Natural killer cell treated with Interleukin-12 subunit alpha and Interleukin-12 subunit beta and Interleukin-15 and Interleukin-18, amount 100 ng/mL, for 72 hours (primary cell): ENCODE data around the gene PROM1. TPM values are rescaled to one million over a fixed set of nuclear protein-coding genes. Genes with fewer than 3 reads are reported as not detected.

ENCODE experiments used
- ATAC-seq, 2 donors: fragments of 150-1000 bp; cut with Tn5 transposase in 1 of 2; sonication (Bioruptor Pico), chemical (Tn5 transposase) in 1 of 2; 2 replicates each; pipeline ENCODE4 v1.10.0; 2021
- DNase-seq: peaks from one replicate; pipeline ENCODE4 v3.0.0; 2022; ENCODE audit warnings: low spot score
- H3K27ac Mint-ChIP-seq, 2 donors: 1 replicate in 1 of 2; 2 replicates in 1 of 2; pipeline ENCODE4 v1.8.0; 2022; ENCODE audit warnings: mixed read lengths in 2 of 2, mild to moderate bottlenecking in 1 of 2, moderate library complexity in 1 of 2
- H3K27me3 Mint-ChIP-seq, 2 donors: 1 replicate in 1 of 2; 2 replicates in 1 of 2; pipeline ENCODE4 v1.8.0; 2022; ENCODE audit warnings: mixed read lengths in 2 of 2
- H3K36me3 Mint-ChIP-seq: one replicate; pipeline ENCODE4 v1.8.0; 2022; ENCODE audit warnings: mixed read lengths
- H3K4me1 Mint-ChIP-seq, 2 donors: 1 replicate in 1 of 2; 2 replicates in 1 of 2; pipeline ENCODE4 v1.8.0; 2022; ENCODE audit warnings: low read depth in 2 of 2, mixed read lengths in 2 of 2, mild to moderate bottlenecking in 1 of 2
- H3K4me3 Mint-ChIP-seq: one replicate; pipeline ENCODE4 v1.8.0; 2022; ENCODE audit warnings: mixed read lengths
- H3K9me3 Mint-ChIP-seq: 2 replicates; pipeline ENCODE4 v1.8.0; 2022; ENCODE audit warnings: mixed read lengths
- total RNA-seq, 2 donors: library from RNA; stranded (reverse); gene quantifications; one replicate each; pipeline ENCODE4 v1.2.3, GENCODE V29; 2022

The PROM1 gene
- total RNA-seq, 2 donors from 2014 or later, result 0.24 to 0.92 TPM

DNA sequence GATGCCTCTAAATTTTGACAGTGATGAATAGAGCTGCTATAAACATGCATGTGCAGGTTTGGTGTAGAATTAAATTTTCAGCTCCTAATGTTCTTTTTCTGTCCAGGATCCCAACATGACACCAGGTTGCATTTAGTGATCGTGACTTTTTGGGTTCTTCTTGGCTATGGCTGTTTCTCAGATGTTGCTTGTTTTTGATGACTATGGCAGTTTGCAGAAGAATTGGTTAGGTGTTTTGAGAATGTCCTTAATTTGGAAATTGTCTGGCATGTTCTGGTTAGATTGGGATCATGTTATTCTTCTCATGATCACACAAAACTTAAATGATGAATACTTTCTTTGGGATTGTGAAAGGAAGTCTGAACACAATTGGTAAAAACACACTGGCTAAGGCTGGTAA is 141.5 kb downstream of the PROM1 start:
- no peak overlapping the region for H3K4me3 Mint-ChIP-seq
- DNase-seq (no peak), ATAC-seq (no peak)
- no peaks in the 10 kb centered on the region for H3K9me3 Mint-ChIP-seq
- peaks cover 3 to 8% of the 10 kb centered on the region in 2 donors for H3K27me3 Mint-ChIP-seq
- H3K27ac Mint-ChIP-seq, result no peak overlapping the region
- H3K4me1 Mint-ChIP-seq, result peaks cover 14 to 15% of the 10 kb centered on the region in 2 donors
- no peaks in the 10 kb centered on the region for H3K36me3 Mint-ChIP-seq

DNA sequence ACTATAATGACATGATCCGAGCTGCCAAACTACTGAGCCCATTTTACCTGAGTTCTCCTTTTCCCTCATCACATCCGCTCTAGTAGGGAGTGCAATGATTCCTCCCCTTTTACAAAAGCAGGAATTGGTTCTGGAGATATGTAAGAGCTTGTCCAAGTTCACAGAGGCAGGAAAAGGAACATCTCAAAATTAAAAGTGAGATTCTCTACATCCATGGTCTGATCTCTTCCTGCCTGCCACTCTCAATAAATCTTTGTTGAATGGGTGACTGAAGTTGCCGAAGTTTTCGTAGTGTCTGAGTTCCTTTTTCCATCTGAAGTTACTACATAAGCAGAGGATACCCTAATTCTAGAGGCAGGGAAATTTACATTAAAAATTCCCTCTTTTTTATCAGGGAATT is 145.2 kb downstream of the PROM1 start, which contains the start of gene FGFBP1:
Gene FGFBP1, minus strand, starts transcription at position 101 of the 400 bp plus-strand sequence. CDS start 2,108 bp downstream, outside the sequence.
- Mint-ChIP-seq H3K27me3 (peaks cover 7 to 16% of the 10 kb centered on the region in 2 donors), H3K27ac (no peak within 1 kb of the TSS), H3K9me3 (no peaks in the 10 kb centered on the region), H3K4me3 (no peak within 1 kb of the TSS), H3K36me3 (no peaks in the 10 kb centered on the region), H3K4me1 (no peaks in the 10 kb centered on the region)
- no peak for DNase-seq
- no peak for ATAC-seq

DNA sequence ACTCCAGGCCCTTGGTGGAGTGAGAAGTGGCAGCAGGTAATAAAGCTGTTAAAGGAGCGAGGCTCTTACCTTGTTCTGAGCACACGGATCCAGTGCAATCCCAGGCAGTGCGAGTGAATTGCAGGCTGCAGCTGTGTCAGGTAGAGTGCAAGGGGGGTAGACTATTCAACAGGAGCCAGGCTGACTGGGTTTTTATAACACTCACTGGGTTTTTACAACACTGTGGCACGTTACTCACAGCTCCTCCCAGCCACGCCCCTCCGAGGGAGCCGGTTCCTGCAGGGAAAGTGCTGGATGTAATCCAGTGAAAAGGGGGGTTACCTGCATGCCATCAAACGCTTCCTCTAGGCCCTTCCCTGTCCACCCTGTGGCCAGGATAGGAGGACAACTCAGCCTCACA is 145.6 kb downstream of the PROM1 start:
- Mint-ChIP-seq H3K27me3 (peaks cover 7 to 16% of the 10 kb centered on the region in 2 donors), H3K4me3 (no peak overlapping the region), H3K36me3 (no peaks in the 10 kb centered on the region), H3K4me1 (no peaks in the 10 kb centered on the region), H3K27ac (no peak overlapping the region), H3K9me3 (no peaks in the 10 kb centered on the region)
- ATAC-seq (no peak), DNase-seq (no peak)

DNA sequence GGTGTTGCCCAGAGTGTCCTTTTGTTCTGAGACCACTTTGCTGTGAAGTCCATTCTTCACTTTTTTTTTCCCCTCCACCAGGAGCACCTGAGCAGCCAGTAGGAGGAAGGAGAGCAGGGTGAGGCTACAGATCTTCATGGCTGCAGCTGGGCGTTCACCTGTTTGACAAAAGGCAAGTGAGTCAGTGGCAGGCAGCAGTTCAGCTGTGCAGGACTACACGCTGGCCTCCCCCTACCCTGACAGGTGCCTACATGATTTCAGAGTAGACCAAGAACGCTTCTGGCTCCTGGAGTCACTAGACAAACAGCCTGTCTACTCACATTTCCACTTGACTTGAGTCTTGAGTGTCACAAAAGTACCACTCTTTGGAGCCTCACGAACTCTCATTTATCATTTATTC is 147.3 kb downstream of the PROM1 start:
- no peak for ATAC-seq
- no peak for DNase-seq
- H3K27ac Mint-ChIP-seq, result no peak overlapping the region
- no peak overlapping the region for H3K4me3 Mint-ChIP-seq
- no peaks in the 10 kb centered on the region for H3K9me3 Mint-ChIP-seq
- H3K36me3 Mint-ChIP-seq, result no peaks in the 10 kb centered on the region
- H3K27me3 Mint-ChIP-seq, result peaks cover 10 to 16% of the 10 kb centered on the region in 2 donors
- H3K4me1 Mint-ChIP-seq, result no peaks in the 10 kb centered on the region

DNA sequence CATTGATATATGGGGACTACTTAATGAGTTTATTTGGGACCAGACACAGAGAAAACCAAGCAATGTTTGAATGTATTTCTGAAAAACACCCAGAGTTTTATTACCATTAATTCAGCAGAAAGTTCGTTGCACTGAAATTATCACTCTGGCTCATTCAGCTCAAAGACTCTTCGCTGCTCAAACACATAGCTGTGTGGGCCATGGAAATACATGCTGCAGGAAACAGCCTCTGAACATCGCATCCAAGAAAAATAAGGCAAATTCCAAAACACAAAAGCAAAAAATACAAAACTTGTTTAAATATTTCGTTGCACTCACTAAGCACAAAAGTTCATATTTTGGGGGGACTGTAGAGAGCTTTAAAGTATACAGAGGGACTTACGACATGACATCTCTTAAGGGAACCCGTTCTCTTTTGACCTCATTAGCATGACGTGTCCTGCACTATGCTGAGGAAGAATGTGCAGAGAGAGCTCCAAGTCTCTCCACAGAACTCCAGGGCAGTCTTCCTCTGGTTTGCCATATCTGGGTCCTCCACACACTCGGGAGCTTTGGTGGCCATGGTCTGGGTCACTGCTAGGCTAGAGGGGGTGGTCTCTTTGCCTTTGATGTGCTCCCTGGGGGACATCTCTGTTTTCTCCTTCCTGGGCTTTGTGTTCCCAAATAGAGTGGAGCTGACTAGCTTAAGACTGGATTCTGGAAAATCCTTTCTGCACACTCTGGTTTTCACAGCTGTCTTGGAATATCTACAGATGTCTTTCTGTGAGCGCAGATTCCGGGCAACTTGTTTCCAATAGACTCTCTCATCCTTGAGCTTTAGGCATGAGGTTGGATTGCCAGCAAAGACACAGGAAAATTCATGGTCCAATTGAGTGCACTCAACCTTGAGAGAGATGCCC is 148.1 kb downstream of the PROM1 start:
- Mint-ChIP-seq H3K4me1 (peaks cover 0 to 3% of the 10 kb centered on the region in 2 donors), H3K27ac (no peak overlapping the region), H3K27me3 (peaks cover 13 to 23% of the 10 kb centered on the region in 2 donors), H3K9me3 (no peaks in the 10 kb centered on the region), H3K36me3 (no peaks in the 10 kb centered on the region), H3K4me3 (no peak overlapping the region)
- DNase-seq (no peak), ATAC-seq (no peak)

DNA sequence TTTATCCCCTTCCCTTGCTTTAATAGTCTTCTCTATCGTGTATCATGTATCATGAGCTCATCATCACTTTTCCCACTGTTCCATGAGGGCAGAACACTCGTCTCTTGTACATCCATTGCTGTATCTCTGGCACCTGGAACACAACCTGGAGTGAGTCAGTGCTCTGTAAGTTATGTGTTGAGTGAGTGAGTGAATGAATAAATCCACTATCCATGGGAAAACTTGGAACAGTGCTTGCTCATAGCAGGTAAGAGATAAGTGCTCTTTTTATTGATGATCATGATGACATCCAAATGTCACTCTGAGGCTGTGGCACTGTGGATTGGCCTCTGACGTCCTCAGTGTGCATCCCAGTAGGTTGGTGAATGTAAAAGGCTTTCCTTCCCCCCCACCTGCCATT is 149.6 kb downstream of the PROM1 start:
- ATAC-seq (no peak), DNase-seq (no peak)
- no peak overlapping the region for H3K27ac Mint-ChIP-seq
- no peaks in the 10 kb centered on the region for H3K36me3 Mint-ChIP-seq
- H3K4me3 Mint-ChIP-seq, result no peak overlapping the region
- peaks cover 0 to 11% of the 10 kb centered on the region in 2 donors for H3K4me1 Mint-ChIP-seq
- H3K9me3 Mint-ChIP-seq, result no peaks in the 10 kb centered on the region
- peaks cover 10 to 15% of the 10 kb centered on the region in 2 donors for H3K27me3 Mint-ChIP-seq

DNA sequence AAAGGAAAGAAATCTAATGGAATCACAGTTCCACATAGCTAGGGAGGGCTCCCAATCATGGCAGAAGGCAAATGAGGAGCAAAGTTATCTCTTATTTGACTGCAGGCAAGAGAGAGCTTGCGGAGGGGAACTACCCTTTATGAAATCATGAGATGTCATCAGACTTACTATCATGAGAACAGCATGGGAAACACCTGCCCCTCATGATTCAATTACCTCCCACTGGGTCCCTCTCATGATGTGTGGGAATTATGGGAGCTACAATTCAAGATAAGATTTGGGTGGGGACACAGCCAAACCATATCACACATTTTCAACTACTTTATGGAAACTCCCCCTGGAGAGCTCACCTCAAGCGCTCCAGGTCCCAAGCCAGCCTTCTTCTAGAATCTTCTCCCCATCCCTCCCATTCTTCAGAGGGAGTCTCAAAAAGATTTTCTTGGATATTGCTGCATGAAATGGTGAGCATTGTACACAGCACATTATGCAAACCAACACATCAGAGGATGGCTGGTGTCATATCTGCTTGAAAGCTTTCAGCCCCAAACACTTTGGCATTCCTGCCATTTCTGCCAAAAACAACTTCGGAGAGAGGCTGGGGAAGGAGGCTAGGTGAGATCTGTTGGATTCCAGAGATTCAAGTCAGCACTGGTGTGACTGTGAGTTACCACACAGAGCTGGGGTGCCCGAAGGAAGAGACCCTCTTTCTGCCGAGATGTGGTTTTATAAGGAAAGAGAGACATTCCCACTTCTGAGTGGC is 152.2 kb downstream of the PROM1 start:
- H3K27ac Mint-ChIP-seq, result peak overlapping the region in 1 of 2 donors; percentile 10
- no peak overlapping the region for H3K4me3 Mint-ChIP-seq
- peaks cover 10 to 15% of the 10 kb centered on the region in 2 donors for H3K27me3 Mint-ChIP-seq
- ATAC-seq, result no peak
- peaks cover 0 to 16% of the 10 kb centered on the region in 2 donors for H3K4me1 Mint-ChIP-seq
- H3K36me3 Mint-ChIP-seq, result no peaks in the 10 kb centered on the region
- no peaks in the 10 kb centered on the region for H3K9me3 Mint-ChIP-seq
- no peak for DNase-seq

DNA sequence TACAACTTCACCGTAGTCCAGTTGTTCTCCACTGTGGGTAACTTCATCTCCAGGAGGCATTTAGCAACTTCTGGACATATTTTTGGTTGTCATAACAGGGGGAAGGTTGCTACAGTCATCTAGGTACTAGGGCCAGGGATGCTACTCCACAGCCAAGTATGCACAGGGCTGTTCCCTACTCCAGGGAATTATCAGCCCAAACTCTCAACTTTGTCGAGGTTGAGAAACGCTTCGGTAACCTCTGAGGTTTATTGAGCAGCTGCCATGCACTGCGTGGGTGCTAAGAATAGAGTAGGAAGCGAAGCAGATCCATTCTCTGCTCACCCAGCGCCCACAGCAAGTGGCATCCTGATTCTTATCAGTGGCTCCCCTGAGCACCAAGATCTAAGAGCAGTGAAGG is 153.5 kb downstream of the PROM1 start:
- no peak for DNase-seq
- H3K27ac Mint-ChIP-seq, result no peak overlapping the region
- ATAC-seq, result peak in 1 of 2 donors; percentile 25
- no peak overlapping the region for H3K4me3 Mint-ChIP-seq
- no peaks in the 10 kb centered on the region for H3K9me3 Mint-ChIP-seq
- H3K4me1 Mint-ChIP-seq, result peaks cover 0 to 16% of the 10 kb centered on the region in 2 donors
- no peaks in the 10 kb centered on the region for H3K36me3 Mint-ChIP-seq
- peaks cover 10 to 15% of the 10 kb centered on the region in 2 donors for H3K27me3 Mint-ChIP-seq

DNA sequence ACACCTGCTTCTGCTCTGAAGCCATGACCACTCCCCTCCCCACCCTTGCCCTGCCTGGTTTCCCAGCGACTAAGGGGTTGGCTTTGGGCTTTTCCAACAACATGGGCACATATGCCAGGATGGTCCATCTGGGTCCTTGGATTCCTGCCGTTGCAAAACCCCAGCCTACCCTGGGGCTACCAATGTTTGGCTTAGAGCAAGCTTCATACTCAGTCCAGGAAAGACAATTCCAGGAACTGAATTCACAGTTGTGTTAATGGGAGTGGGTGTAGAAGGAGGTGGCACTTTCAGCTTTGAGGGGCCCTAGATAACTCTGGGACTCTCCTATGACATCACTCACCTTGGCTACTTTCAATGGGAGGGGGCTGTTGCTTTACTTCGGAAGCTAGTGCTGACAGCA is 154.3 kb downstream of the PROM1 start:
- DNase-seq (no peak), ATAC-seq (peak in 1 of 2 donors; percentile 24)
- Mint-ChIP-seq H3K27ac (no peak overlapping the region), H3K27me3 (peaks cover 8 to 12% of the 10 kb centered on the region in 2 donors), H3K4me3 (no peak overlapping the region), H3K9me3 (no peaks in the 10 kb centered on the region), H3K4me1 (peaks cover 0 to 16% of the 10 kb centered on the region in 2 donors), H3K36me3 (no peaks in the 10 kb centered on the region)

DNA sequence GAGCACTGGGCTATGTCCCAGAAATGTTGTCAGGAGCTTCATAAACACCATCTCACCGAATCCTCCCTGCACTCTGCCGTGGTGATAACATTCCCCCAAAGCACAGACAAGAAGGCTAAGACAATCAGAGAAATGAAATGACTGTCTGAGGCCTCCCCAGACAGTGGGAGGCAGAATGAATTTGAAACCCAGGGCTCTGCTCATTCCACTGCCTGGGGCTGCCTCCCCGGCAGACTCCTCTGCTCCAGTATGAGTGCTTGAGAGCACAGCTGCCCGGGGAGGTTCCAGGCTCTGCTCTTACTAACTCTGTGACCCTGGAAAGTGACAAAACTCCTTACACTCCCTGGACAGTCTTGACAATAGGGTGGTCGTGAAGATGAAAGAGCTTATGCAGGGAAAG is 154.9 kb downstream of the PROM1 start:
- Mint-ChIP-seq H3K9me3 (no peaks in the 10 kb centered on the region), H3K4me3 (no peak overlapping the region), H3K36me3 (no peaks in the 10 kb centered on the region), H3K27me3 (peaks cover 10 to 14% of the 10 kb centered on the region in 2 donors), H3K4me1 (peaks cover 0 to 16% of the 10 kb centered on the region in 2 donors), H3K27ac (peak overlapping the region in 1 of 2 donors; percentile 51)
- DNase-seq (no peak), ATAC-seq (peak in 1 of 2 donors; percentile 9)

DNA sequence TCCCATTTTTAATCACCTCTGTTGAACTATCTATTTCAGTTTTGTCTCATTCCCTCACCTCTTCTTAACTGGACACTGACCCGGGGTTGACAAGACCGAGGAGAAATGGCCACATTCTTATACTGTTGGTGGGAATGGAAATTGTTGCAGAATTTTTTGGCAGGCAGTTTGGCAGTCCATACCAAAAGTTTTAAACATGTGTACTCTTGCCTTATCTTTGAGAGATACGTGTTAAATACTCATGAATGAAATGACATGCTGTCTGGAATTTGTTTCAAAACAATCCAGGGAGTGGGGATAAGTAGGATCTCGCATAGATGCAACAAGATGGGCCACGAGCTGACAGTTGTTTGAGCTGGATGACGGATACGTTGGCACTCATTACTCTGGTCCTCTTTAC is 157.3 kb downstream of the PROM1 start:
- ATAC-seq, result no peak
- no peaks in the 10 kb centered on the region for H3K9me3 Mint-ChIP-seq
- DNase-seq, result no peak
- no peak overlapping the region for H3K27ac Mint-ChIP-seq
- no peak overlapping the region for H3K4me3 Mint-ChIP-seq
- peaks cover 0 to 16% of the 10 kb centered on the region in 2 donors for H3K4me1 Mint-ChIP-seq
- H3K27me3 Mint-ChIP-seq, result peaks cover 14 to 16% of the 10 kb centered on the region in 2 donors
- H3K36me3 Mint-ChIP-seq, result no peaks in the 10 kb centered on the region

DNA sequence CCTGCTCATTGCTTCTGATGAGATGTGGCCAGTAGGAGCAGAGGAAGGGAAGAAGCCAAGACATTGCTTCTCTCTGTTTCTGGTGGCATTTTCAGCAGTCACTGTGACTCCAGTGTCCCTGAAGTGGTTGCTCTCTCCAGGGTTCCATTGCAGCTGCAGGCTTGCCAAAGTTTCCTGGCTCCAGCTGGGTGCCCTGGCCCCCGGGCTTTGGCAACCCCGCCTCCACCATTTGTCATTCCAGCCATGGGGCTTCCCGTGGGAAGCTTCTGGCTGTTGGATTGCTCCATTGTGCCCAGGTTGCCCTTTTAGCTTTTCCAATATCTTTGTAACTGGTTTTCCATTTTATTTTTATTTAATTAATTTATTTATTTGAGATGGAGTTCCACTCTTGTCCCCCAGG is 158.0 kb downstream of the PROM1 start:
- ATAC-seq (no peak), DNase-seq (no peak)
- no peak overlapping the region for H3K27ac Mint-ChIP-seq
- H3K9me3 Mint-ChIP-seq, result no peaks in the 10 kb centered on the region
- H3K36me3 Mint-ChIP-seq, result no peaks in the 10 kb centered on the region
- H3K27me3 Mint-ChIP-seq, result peaks cover 8 to 14% of the 10 kb centered on the region in 2 donors
- no peak overlapping the region for H3K4me3 Mint-ChIP-seq
- H3K4me1 Mint-ChIP-seq, result peaks cover 0 to 13% of the 10 kb centered on the region in 2 donors

DNA sequence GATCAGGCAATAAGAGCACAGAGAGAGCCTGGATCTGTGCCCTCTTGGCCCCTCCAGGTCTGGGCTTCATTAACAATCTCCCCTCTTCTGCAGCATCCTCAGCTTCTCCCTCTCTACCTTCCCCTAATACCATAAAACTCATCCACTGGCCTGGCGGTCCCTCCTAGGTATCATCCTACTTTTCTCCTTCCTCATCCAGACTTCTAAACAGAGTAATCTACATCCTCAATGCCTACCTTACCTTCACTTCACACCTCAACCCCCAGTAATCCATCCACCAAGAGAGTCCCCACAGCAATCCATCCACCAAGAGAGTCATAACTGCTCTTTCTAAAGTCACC is 162.3 kb downstream of the PROM1 start:
- H3K27me3 Mint-ChIP-seq, result peaks cover 18 to 25% of the 10 kb centered on the region in 2 donors
- ATAC-seq, result no peak
- DNase-seq, result no peak
- no peaks in the 10 kb centered on the region for H3K36me3 Mint-ChIP-seq
- H3K4me1 Mint-ChIP-seq, result no peaks in the 10 kb centered on the region
- no peaks in the 10 kb centered on the region for H3K9me3 Mint-ChIP-seq
- H3K4me3 Mint-ChIP-seq, result no peak overlapping the region
- H3K27ac Mint-ChIP-seq, result no peak overlapping the region
